ENCODE measurements around the gene AGFG1. TPM values are rescaled to one million over a fixed set of nuclear protein-coding genes. Genes with fewer than 3 reads are reported as not detected.
"Not testable (repeated sequence)": the region's sequence is repeated elsewhere in the genome, so short reads cannot be mapped to it uniquely, and the experiment has no call there.

The AGFG1 gene
- total RNA-seq, 1 donor from 2014 or later = 71.6 TPM

- no peaks in the 10 kb centered on the region for H3K4me1 Mint-ChIP-seq
- no peak overlapping the region for H3K27ac Mint-ChIP-seq (ENCODE audit: unreplicated experiment)
- no peak for TF ChIP-seq CTCF (conservative IDR thresholded peaks at IDR 0.05)
- H3K9me3 Mint-ChIP-seq = peaks cover 11% of the 10 kb centered on the region
- H3K36me3 Mint-ChIP-seq (ENCODE audit: low read depth) = peaks cover 61% of the 10 kb centered on the region
- H3K27me3 Mint-ChIP-seq (ENCODE audit: low read depth) = no peaks in the 10 kb centered on the region
- H3K4me3 Mint-ChIP-seq = no peak overlapping the region
- no peak for DNase-seq (ENCODE audit: low read depth, low spot score)
Observed at GRCh38 chr2:227539465-227539956, 67.6 kb downstream of the AGFG1 start.

GRCh38 chr2:227540352-227540751 is 68.4 kb downstream of the AGFG1 start:
- Mint-ChIP-seq H3K36me3 (ENCODE audit: low read depth) (peaks cover 69% of the 10 kb centered on the region), H3K9me3 (peaks cover 11% of the 10 kb centered on the region)
- not testable (repeated sequence) for H3K4me1 Mint-ChIP-seq; H3K4me3 Mint-ChIP-seq; H3K27me3 Mint-ChIP-seq (ENCODE audit: low read depth); H3K27ac Mint-ChIP-seq (ENCODE audit: unreplicated experiment); DNase-seq (ENCODE audit: low read depth, low spot score)

- no peaks in the 10 kb centered on the region for H3K4me1 Mint-ChIP-seq
- no peak overlapping the region for H3K4me3 Mint-ChIP-seq
- peak; percentile 34 for TF ChIP-seq CTCF (conservative IDR thresholded peaks at IDR 0.05)
- H3K36me3 Mint-ChIP-seq (ENCODE audit: low read depth) = peaks cover 64% of the 10 kb centered on the region
- H3K27me3 Mint-ChIP-seq (ENCODE audit: low read depth) = no peaks in the 10 kb centered on the region
- H3K27ac Mint-ChIP-seq (ENCODE audit: unreplicated experiment) = no peak overlapping the region
- DNase-seq (ENCODE audit: low read depth, low spot score) = no peak
- peaks cover 11% of the 10 kb centered on the region for H3K9me3 Mint-ChIP-seq
Observed at GRCh38 chr2:227545990-227546389, 74.0 kb downstream of the AGFG1 start.

GRCh38 chr2:227551836-227552235 is 79.9 kb downstream of the AGFG1 start:
- Mint-ChIP-seq H3K36me3 (ENCODE audit: low read depth) (peaks cover 12% of the 10 kb centered on the region), H3K27ac (ENCODE audit: unreplicated experiment) (no peak overlapping the region), H3K4me1 (no peaks in the 10 kb centered on the region), H3K4me3 (no peak overlapping the region), H3K27me3 (ENCODE audit: low read depth) (no peaks in the 10 kb centered on the region), H3K9me3 (no peaks in the 10 kb centered on the region)
- no peak for TF ChIP-seq CTCF (conservative IDR thresholded peaks at IDR 0.05)
- no peak for DNase-seq (ENCODE audit: low read depth, low spot score)

GRCh38 chr2:227562581-227562980 is 90.6 kb downstream of the AGFG1 start:
- TF ChIP-seq CTCF (conservative IDR thresholded peaks at IDR 0.05) = no peak
- DNase-seq (ENCODE audit: low read depth, low spot score) = no peak
- no peaks in the 10 kb centered on the region for H3K4me1 Mint-ChIP-seq
- H3K27me3 Mint-ChIP-seq (ENCODE audit: low read depth) = no peaks in the 10 kb centered on the region
- H3K4me3 Mint-ChIP-seq = no peak overlapping the region
- no peaks in the 10 kb centered on the region for H3K36me3 Mint-ChIP-seq (ENCODE audit: low read depth)
- H3K9me3 Mint-ChIP-seq = no peaks in the 10 kb centered on the region
- no peak overlapping the region for H3K27ac Mint-ChIP-seq (ENCODE audit: unreplicated experiment)

GRCh38 chr2:227565080-227565479 is 93.1 kb downstream of the AGFG1 start:
- Mint-ChIP-seq H3K27ac (ENCODE audit: unreplicated experiment) (no peak overlapping the region), H3K27me3 (ENCODE audit: low read depth) (no peaks in the 10 kb centered on the region), H3K4me3 (no peak overlapping the region), H3K4me1 (no peaks in the 10 kb centered on the region), H3K9me3 (no peaks in the 10 kb centered on the region), H3K36me3 (ENCODE audit: low read depth) (no peaks in the 10 kb centered on the region)
- no peak for DNase-seq (ENCODE audit: low read depth, low spot score)
- TF ChIP-seq CTCF (conservative IDR thresholded peaks at IDR 0.05) = no peak
